HepG2 (cell line): ENCODE measurements around the gene SNX2.

Experiments
- HOXA9 ChIP-seq: sonication (generic); formaldehyde crosslinking; IDR thresholded peaks from 2 replicates; pipeline ENCODE4 v1.8.1; 2022; ENCODE audit warnings: missing genetic modification reagents, mild to moderate bottlenecking, moderate library complexity, borderline replicate concordance
- PRDM15 ChIP-seq: sonication (generic); formaldehyde crosslinking; IDR thresholded peaks from 2 replicates; pipeline ENCODE4 v1.4.0; 2020; ENCODE audit warnings: missing genetic modification reagents
- STAG1 ChIP-seq: sonication (generic); formaldehyde crosslinking; IDR thresholded peaks from 2 replicates; pipeline ENCODE4 v1.4.0; 2020; ENCODE audit warnings: missing genetic modification reagents
- ZBTB1 ChIP-seq: sonication (generic); formaldehyde crosslinking; IDR thresholded peaks from 2 replicates; pipeline ENCODE4 v1.4.0; 2020; ENCODE audit warnings: missing genetic modification reagents, borderline replicate concordance

GRCh38 chr5:122847687-122848081, 72.8 kb downstream of the SNX2 start:
- TF ChIP-seq STAG1 (CRISPR knock-in tag) (no peak), ZBTB1 (CRISPR knock-in tag) (no peak), HOXA9 (CRISPR knock-in tag) (no peak), PRDM15 (CRISPR knock-in tag) (no peak)
